WTC11 (cell line): ENCODE data around the gene KAZN. TPM values are rescaled to one million over a fixed set of nuclear protein-coding genes. Genes with fewer than 3 reads are reported as not detected.

Experiments used
- ATAC-seq: fragments of 200-7000 bp; cut with Tn5 transposase; 2 replicates; pipeline ENCODE4 v1.10.0; 2021; ENCODE audit warnings: mild to moderate bottlenecking, moderate library complexity
- CTCF ChIA-PET: fragments of 300-600 bp; sonication (Branson Sonifier 250); formaldehyde crosslinking; loops from one replicate; lab custom pipeline; 2021; ENCODE audit warnings: antibody characterized with exemption; lab: Charles Lee
- POLR2A ChIA-PET: fragments of 350-600 bp; sonication (Branson Sonifier 250); formaldehyde crosslinking; loops from one replicate; lab custom pipeline; 2021; ENCODE audit warnings: antibody characterized with exemption; lab: Charles Lee
- DNase-seq: peaks from one replicate; pipeline ENCODE4 v3.0.0; 2021; ENCODE audit warnings: low spot score
- H3K27ac Mint-ChIP-seq: 2 replicates; pipeline ENCODE4 v1.8.0; 2021; ENCODE audit warnings: mixed read lengths
- H3K27me3 Mint-ChIP-seq: 2 replicates; pipeline ENCODE4 v1.8.0; 2021; ENCODE audit warnings: low read depth, mild to moderate bottlenecking, moderate library complexity, mixed read lengths
- H3K36me3 Mint-ChIP-seq: 2 replicates; pipeline ENCODE4 v1.8.0; 2021; ENCODE audit warnings: mixed read lengths
- H3K4me1 Mint-ChIP-seq: 2 replicates; pipeline ENCODE4 v1.8.0; 2022; ENCODE audit warnings: mixed read lengths
- H3K4me3 Mint-ChIP-seq: 2 replicates; pipeline ENCODE4 v1.8.0; 2021; ENCODE audit warnings: mild to moderate bottlenecking, moderate library complexity, mixed read lengths
- H3K9me3 Mint-ChIP-seq: 2 replicates; pipeline ENCODE4 v1.8.0; 2021; ENCODE audit warnings: mixed read lengths
- E2F1 ChIP-seq: sonication (generic); formaldehyde crosslinking; IDR thresholded peaks from 2 replicates; pipeline ENCODE4 v1.8.0; 2022; ENCODE audit warnings: mild to moderate bottlenecking, missing genetic modification reagents
- ESRRA ChIP-seq: sonication (generic); formaldehyde crosslinking; IDR thresholded peaks from 2 replicates; pipeline ENCODE4 v1.8.1; 2022; ENCODE audit warnings: mild to moderate bottlenecking, missing genetic modification reagents, borderline replicate concordance
- FOXK1 ChIP-seq: sonication (generic); formaldehyde crosslinking; IDR thresholded peaks from 2 replicates; pipeline ENCODE4 v1.8.0; 2022; ENCODE audit warnings: mild to moderate bottlenecking, moderate library complexity, missing genetic modification reagents
- FOXP4 ChIP-seq: sonication (generic); formaldehyde crosslinking; IDR thresholded peaks from 2 replicates; pipeline ENCODE4 v1.8.0; 2022; ENCODE audit warnings: mild to moderate bottlenecking, missing genetic modification reagents
- GRHL2 ChIP-seq: fragments of 250-450 bp; sonication (Bioruptor Pico); IDR thresholded peaks from 2 replicates; pipeline ENCODE4 v1.8.0; 2022; ENCODE audit warnings: mild to moderate bottlenecking, moderate library complexity; ENCODE audit not compliant: insufficient replicate concordance, severe bottlenecking
- MXD4 ChIP-seq: fragments of 250-450 bp; sonication (Bioruptor Pico); IDR thresholded peaks from 2 replicates; pipeline ENCODE4 v1.8.0; 2021; ENCODE audit warnings: mild to moderate bottlenecking, moderate library complexity, borderline replicate concordance
- MYBL2 ChIP-seq: sonication (generic); formaldehyde crosslinking; IDR thresholded peaks from 2 replicates; pipeline ENCODE4 v1.8.1; 2023; ENCODE audit warnings: mild to moderate bottlenecking, moderate library complexity, missing genetic modification reagents
- NR1H2 ChIP-seq: sonication (generic); formaldehyde crosslinking; IDR thresholded peaks from 2 replicates; pipeline ENCODE4 v1.9.0; 2021; ENCODE audit warnings: mild to moderate bottlenecking, moderate library complexity, missing genetic modification reagents
- NR3C1 ChIP-seq: sonication (generic); formaldehyde crosslinking; conservative IDR thresholded peaks from 2 replicates; pipeline ENCODE4 v1.8.1; 2023; ENCODE audit warnings: low read depth, mild to moderate bottlenecking, missing genetic modification reagents
- SMAD4 ChIP-seq: sonication (generic); formaldehyde crosslinking; IDR thresholded peaks from 2 replicates; pipeline ENCODE4 v1.8.0; 2022; ENCODE audit warnings: mild to moderate bottlenecking, missing genetic modification reagents
- TP53 ChIP-seq: sonication (generic); formaldehyde crosslinking; IDR thresholded peaks from 2 replicates; pipeline ENCODE4 v1.8.1; 2023; ENCODE audit warnings: mild to moderate bottlenecking, missing genetic modification reagents
- ZMAT4 ChIP-seq: fragments of 250-450 bp; sonication (Bioruptor Pico); IDR thresholded peaks from 2 replicates; pipeline ENCODE4 v1.9.0; 2021; ENCODE audit warnings: mild to moderate bottlenecking
- ZNF263 ChIP-seq: sonication (generic); formaldehyde crosslinking; IDR thresholded peaks from 2 replicates; pipeline ENCODE4 v1.8.1; 2022; ENCODE audit warnings: low read depth, mild to moderate bottlenecking, moderate library complexity, missing genetic modification reagents
- ZSCAN18 ChIP-seq: fragments of 250-450 bp; sonication (Bioruptor Pico); IDR thresholded peaks from 2 replicates; pipeline ENCODE4 v2.1.2; 2022; ENCODE audit warnings: mild to moderate bottlenecking, moderate library complexity
- total RNA-seq: library from RNA; stranded (reverse); gene quantifications from 3 replicates; pipeline ENCODE4 v1.2.3, GENCODE V29; 2021
- TF ChIP-seq, protein P1 (sequence below): sonication (generic); formaldehyde crosslinking; IDR thresholded peaks from 2 replicates; pipeline ENCODE4 v1.8.0; 2023; ENCODE audit warnings: mild to moderate bottlenecking, missing genetic modification reagents
- TF ChIP-seq, protein P2 (sequence below): sonication (generic); formaldehyde crosslinking; IDR thresholded peaks from 2 replicates; pipeline ENCODE4 v1.8.0; 2023; ENCODE audit warnings: missing genetic modification reagents, mild to moderate bottlenecking, borderline replicate concordance
- TF ChIP-seq, protein P3 (sequence below): fragments of 250-450 bp; sonication (Bioruptor Pico); IDR thresholded peaks from 2 replicates; pipeline ENCODE4 v1.9.0; 2021; ENCODE audit warnings: mild to moderate bottlenecking, borderline replicate concordance

The KAZN gene
- total RNA-seq, 1 experiment from 2014 or later, result 19.9 TPM

DNA sequence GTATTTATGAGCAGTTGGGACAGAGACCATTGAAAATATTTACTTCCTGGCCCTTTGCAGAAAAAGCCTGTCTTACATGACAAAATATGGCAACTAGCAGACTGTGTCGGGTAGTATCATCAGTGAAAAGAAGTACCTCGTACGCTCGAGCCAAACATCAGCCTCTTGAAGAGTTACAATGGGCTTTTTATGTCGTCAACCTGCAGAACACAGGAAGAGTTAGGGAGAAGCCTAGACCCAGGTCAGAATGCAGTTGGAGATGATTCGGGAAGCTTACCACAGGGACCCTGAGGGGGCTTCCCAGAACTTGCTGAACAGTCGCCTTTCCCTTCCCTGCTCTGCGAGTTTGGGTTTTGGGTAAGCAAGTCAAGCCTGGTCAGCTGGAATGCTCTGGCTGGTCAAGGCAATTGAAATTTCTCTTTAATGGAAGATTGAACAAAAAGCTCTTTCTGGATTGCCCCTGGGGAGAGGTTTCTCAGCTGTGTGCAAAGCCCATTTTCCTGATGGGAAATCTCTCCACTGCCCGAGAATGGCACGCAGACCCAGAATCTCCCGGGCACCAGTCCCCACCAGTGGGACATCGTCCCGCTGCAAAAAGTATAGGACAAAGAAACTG, 291.4 kb downstream of the KAZN start (continued):
- no peak for TF ChIP-seq FOXK1

- no peak overlapping the region for H3K27ac Mint-ChIP-seq
- peaks cover 22% of the 10 kb centered on the region for H3K4me1 Mint-ChIP-seq
- no peaks in the 10 kb centered on the region; the same call in 1 of the 2 replicates for H3K27me3 Mint-ChIP-seq
- H3K4me3 Mint-ChIP-seq, result no peak overlapping the region
- no peak for ATAC-seq
- CTCF ChIA-PET, result no interaction called here
- peaks cover 6% of the 10 kb centered on the region for H3K9me3 Mint-ChIP-seq
- POLR2A ChIA-PET, result interaction anchor here (0.7 kb wide), 1 partner anchor 225 kb away, joined by 4 read pairs; no protein-coding TSS in a partner anchor
- H3K36me3 Mint-ChIP-seq, result peaks cover 3% of the 10 kb centered on the region
- DNase-seq, result no peak
- TF ChIP-seq SMAD4 (no peak), TP53 (CRISPR knock-in tag) (no peak), ESRRA (CRISPR knock-in tag) (no peak), NR1H2 (CRISPR knock-in tag) (no peak), GRHL2 (CRISPR knock-in tag) (no peak), ZNF263 (CRISPR knock-in tag) (no peak), NR3C1 (CRISPR knock-in tag) (no peak), ZSCAN18 (no peak), ZMAT4 (CRISPR knock-in tag) (no peak), MYBL2 (CRISPR knock-in tag) (no peak), MXD4 (CRISPR knock-in tag) (no peak), E2F1 (CRISPR knock-in tag) (no peak), FOXP4 (CRISPR knock-in tag) (no peak)
- TF ChIP-seq, protein P1, sequence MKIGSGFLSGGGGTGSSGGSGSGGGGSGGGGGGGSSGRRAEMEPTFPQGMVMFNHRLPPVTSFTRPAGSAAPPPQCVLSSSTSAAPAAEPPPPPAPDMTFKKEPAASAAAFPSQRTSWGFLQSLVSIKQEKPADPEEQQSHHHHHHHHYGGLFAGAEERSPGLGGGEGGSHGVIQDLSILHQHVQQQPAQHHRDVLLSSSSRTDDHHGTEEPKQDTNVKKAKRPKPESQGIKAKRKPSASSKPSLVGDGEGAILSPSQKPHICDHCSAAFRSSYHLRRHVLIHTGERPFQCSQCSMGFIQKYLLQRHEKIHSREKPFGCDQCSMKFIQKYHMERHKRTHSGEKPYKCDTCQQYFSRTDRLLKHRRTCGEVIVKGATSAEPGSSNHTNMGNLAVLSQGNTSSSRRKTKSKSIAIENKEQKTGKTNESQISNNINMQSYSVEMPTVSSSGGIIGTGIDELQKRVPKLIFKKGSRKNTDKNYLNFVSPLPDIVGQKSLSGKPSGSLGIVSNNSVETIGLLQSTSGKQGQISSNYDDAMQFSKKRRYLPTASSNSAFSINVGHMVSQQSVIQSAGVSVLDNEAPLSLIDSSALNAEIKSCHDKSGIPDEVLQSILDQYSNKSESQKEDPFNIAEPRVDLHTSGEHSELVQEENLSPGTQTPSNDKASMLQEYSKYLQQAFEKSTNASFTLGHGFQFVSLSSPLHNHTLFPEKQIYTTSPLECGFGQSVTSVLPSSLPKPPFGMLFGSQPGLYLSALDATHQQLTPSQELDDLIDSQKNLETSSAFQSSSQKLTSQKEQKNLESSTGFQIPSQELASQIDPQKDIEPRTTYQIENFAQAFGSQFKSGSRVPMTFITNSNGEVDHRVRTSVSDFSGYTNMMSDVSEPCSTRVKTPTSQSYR (CRISPR knock-in tag), result no peak
- TF ChIP-seq, protein P2, sequence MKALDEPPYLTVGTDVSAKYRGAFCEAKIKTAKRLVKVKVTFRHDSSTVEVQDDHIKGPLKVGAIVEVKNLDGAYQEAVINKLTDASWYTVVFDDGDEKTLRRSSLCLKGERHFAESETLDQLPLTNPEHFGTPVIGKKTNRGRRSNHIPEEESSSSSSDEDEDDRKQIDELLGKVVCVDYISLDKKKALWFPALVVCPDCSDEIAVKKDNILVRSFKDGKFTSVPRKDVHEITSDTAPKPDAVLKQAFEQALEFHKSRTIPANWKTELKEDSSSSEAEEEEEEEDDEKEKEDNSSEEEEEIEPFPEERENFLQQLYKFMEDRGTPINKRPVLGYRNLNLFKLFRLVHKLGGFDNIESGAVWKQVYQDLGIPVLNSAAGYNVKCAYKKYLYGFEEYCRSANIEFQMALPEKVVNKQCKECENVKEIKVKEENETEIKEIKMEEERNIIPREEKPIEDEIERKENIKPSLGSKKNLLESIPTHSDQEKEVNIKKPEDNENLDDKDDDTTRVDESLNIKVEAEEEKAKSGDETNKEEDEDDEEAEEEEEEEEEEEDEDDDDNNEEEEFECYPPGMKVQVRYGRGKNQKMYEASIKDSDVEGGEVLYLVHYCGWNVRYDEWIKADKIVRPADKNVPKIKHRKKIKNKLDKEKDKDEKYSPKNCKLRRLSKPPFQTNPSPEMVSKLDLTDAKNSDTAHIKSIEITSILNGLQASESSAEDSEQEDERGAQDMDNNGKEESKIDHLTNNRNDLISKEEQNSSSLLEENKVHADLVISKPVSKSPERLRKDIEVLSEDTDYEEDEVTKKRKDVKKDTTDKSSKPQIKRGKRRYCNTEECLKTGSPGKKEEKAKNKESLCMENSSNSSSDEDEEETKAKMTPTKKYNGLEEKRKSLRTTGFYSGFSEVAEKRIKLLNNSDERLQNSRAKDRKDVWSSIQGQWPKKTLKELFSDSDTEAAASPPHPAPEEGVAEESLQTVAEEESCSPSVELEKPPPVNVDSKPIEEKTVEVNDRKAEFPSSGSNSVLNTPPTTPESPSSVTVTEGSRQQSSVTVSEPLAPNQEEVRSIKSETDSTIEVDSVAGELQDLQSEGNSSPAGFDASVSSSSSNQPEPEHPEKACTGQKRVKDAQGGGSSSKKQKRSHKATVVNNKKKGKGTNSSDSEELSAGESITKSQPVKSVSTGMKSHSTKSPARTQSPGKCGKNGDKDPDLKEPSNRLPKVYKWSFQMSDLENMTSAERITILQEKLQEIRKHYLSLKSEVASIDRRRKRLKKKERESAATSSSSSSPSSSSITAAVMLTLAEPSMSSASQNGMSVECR (CRISPR knock-in tag), result no peak
- TF ChIP-seq, protein P3, sequence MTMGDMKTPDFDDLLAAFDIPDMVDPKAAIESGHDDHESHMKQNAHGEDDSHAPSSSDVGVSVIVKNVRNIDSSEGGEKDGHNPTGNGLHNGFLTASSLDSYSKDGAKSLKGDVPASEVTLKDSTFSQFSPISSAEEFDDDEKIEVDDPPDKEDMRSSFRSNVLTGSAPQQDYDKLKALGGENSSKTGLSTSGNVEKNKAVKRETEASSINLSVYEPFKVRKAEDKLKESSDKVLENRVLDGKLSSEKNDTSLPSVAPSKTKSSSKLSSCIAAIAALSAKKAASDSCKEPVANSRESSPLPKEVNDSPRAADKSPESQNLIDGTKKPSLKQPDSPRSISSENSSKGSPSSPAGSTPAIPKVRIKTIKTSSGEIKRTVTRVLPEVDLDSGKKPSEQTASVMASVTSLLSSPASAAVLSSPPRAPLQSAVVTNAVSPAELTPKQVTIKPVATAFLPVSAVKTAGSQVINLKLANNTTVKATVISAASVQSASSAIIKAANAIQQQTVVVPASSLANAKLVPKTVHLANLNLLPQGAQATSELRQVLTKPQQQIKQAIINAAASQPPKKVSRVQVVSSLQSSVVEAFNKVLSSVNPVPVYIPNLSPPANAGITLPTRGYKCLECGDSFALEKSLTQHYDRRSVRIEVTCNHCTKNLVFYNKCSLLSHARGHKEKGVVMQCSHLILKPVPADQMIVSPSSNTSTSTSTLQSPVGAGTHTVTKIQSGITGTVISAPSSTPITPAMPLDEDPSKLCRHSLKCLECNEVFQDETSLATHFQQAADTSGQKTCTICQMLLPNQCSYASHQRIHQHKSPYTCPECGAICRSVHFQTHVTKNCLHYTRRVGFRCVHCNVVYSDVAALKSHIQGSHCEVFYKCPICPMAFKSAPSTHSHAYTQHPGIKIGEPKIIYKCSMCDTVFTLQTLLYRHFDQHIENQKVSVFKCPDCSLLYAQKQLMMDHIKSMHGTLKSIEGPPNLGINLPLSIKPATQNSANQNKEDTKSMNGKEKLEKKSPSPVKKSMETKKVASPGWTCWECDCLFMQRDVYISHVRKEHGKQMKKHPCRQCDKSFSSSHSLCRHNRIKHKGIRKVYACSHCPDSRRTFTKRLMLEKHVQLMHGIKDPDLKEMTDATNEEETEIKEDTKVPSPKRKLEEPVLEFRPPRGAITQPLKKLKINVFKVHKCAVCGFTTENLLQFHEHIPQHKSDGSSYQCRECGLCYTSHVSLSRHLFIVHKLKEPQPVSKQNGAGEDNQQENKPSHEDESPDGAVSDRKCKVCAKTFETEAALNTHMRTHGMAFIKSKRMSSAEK, result no peak
Measured at GRCh38 chr1:14891991-14892390, 293.5 kb downstream of the KAZN start.
